Spleen (tissue), 7 donors: Measurements from ENCODE around the gene ANKRD60.

ENCODE experiments used
- POLR2A ChIP-seq, 3 donors: fragments of 450-650 bp; IDR thresholded peaks; one replicate each; pipeline ENCODE4 v1.5.1; 2017; ENCODE audit warnings: antibody characterized with exemption in 3 of 3, mild to moderate bottlenecking in 1 of 3
- POLR2AphosphoS5 ChIP-seq, 3 donors: sonication (generic); formaldehyde crosslinking; IDR thresholded peaks; one replicate each; pipeline ENCODE4 v1.5.1; 2017; ENCODE audit warnings: antibody characterized with exemption in 3 of 3
- TF ChIP-seq, protein P1 (sequence below), 11 experiments: fragments of 200-600 bp in 7 of 11; fragments of 450-650 bp in 4 of 11; sonication (generic) in 4 of 11; IDR thresholded peaks in 8 of 11; conservative IDR thresholded peaks in 3 of 11; 1 replicate in 7 of 11; 2 replicates in 4 of 11; pipeline versions ENCODE4 v1.4.0 to v1.8.0; 2016 to 2021; ENCODE audit warnings: antibody characterized with exemption in 11 of 11, inconsistent platforms in 4 of 11, mild to moderate bottlenecking in 1 of 11
- donor health status: DM: no; HTN: no; CAD: no; lungs with moderate emphysema.
- donor health status: DM: no; HTN: no; CAD: no.
- donor health status: DM: no; HTN: no; CAD: no.

DNA sequence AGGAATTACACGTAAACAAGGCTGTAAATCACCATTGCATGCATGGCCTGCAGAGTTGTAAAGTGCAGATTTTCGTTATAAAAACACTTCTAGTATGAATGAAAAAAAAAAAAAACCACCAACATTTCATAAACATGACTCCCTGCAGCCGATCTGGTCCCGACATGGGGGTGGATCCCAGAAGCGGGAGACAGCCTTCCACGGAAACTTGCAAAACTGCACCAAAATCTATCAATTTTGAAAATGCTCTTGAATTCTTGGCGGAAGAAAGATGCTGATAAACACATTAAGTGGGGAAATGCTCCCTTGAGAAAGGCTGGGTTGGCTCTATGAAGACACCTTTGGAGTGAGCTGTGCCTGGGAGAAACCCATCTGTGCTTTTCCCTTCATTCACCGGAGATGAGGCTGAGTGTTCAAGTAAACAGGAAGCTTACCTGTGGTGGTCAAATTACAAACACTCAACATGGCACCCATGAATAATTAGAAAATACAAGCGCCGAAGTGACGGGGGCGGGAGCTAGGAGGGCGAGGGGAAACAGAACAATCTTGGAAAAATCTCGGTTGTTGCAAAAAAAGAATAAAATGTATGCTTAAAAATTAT, 845 bp upstream of the ANKRD60 start:
- TF ChIP-seq, protein P1, sequence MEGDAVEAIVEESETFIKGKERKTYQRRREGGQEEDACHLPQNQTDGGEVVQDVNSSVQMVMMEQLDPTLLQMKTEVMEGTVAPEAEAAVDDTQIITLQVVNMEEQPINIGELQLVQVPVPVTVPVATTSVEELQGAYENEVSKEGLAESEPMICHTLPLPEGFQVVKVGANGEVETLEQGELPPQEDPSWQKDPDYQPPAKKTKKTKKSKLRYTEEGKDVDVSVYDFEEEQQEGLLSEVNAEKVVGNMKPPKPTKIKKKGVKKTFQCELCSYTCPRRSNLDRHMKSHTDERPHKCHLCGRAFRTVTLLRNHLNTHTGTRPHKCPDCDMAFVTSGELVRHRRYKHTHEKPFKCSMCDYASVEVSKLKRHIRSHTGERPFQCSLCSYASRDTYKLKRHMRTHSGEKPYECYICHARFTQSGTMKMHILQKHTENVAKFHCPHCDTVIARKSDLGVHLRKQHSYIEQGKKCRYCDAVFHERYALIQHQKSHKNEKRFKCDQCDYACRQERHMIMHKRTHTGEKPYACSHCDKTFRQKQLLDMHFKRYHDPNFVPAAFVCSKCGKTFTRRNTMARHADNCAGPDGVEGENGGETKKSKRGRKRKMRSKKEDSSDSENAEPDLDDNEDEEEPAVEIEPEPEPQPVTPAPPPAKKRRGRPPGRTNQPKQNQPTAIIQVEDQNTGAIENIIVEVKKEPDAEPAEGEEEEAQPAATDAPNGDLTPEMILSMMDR (IDR thresholded peaks at IDR 0.05 in 8 of 11, conservative IDR thresholded peaks at IDR 0.05 in 3 of 11), result no peak
- TF ChIP-seq POLR2AphosphoS5 (IDR thresholded peaks at IDR 0.05) (no peak), POLR2A (IDR thresholded peaks at IDR 0.05) (no peak)
